ENCODE data around the gene PSD2.

The PSD2 gene

DNA sequence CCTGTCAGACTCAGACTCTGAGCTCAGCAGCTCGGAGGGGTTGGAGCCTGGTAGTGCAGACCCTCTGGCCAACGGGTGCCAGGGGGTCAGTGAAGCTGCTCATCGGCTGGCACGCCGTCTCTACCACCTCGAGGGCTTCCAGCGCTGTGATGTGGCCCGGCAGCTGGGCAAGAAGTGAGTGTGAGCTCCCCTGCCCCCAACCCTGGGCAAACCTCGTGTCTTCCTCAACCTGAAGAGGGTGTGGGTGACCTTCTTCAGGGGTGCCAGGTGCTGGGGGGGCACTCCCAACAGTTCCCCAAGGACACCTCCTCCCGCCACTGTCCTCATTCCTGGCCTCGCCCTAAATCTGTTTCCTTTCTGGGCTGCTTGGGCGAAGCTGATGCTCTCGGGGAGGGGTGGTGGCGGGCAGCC lies 18.6 kb downstream of the PSD2 start:
- Histone ChIP-seq H3K4me1 (ENCODE audit: control insufficient read depth, insufficient read depth, low read length) (no peaks in the 10 kb centered on the region), H3K36me3 (ENCODE audit: control insufficient read depth in 2 of 2, insufficient read depth in 2 of 2, low read length in 2 of 2) (no peaks in the 10 kb centered on the region), H3K4me3 (ENCODE audit: low read length in 2 of 2) (no peak overlapping the region), H3K9me3 (ENCODE audit: control insufficient read depth in 2 of 2, low read length in 2 of 2) (peaks cover 0 to 2% of the 10 kb centered on the region in 2 donors), H3K9ac (ENCODE audit: low read length in 2 of 2) (no peak overlapping the region), H3K27me3 (ENCODE audit: control insufficient read depth in 1 of 2, insufficient read depth in 2 of 2, low read length in 2 of 2) (peaks cover 0 to under 1% of the 10 kb centered on the region in 2 donors), H3K27ac (ENCODE audit: low read length) (no peak overlapping the region)

DNA sequence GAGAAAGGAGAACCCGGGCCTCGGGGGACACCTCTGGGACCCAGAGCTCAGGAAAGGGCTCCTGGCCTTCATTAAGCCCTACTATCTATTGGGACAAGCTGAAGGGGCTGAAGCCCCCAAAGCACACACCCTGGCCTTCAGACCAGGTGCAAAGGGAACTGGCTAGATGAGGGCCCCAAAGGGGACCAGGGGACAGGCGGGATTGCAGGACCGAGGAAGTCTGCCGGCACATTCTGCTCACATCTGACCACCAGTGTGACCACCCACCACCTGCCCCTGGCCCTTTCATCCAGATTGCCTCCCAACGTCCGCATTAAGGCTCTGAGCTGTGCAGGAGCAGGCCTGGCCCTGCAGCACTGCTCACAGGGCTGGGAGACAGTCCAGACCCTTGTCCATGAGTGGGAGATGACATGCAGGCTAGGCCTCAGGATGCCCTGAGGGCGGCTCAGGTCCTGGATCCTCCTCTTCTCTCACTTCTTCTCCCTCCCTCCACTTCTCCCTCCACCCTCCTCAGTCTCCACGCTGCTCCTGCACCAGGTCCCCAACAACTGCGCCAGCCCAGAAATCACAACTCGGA lies 19.2 kb downstream of the PSD2 start:
- Histone ChIP-seq H3K9ac (ENCODE audit: low read length in 2 of 2) (no peak overlapping the region), H3K27ac (ENCODE audit: low read length) (no peak overlapping the region), H3K36me3 (ENCODE audit: control insufficient read depth in 2 of 2, insufficient read depth in 2 of 2, low read length in 2 of 2) (no peaks in the 10 kb centered on the region), H3K27me3 (ENCODE audit: control insufficient read depth in 1 of 2, insufficient read depth in 2 of 2, low read length in 2 of 2) (peaks cover 0 to 2% of the 10 kb centered on the region in 2 donors), H3K4me1 (ENCODE audit: control insufficient read depth, insufficient read depth, low read length) (no peaks in the 10 kb centered on the region), H3K4me3 (ENCODE audit: low read length in 2 of 2) (no peak overlapping the region), H3K9me3 (ENCODE audit: control insufficient read depth in 2 of 2, low read length in 2 of 2) (peaks cover 0 to 2% of the 10 kb centered on the region in 2 donors)

DNA sequence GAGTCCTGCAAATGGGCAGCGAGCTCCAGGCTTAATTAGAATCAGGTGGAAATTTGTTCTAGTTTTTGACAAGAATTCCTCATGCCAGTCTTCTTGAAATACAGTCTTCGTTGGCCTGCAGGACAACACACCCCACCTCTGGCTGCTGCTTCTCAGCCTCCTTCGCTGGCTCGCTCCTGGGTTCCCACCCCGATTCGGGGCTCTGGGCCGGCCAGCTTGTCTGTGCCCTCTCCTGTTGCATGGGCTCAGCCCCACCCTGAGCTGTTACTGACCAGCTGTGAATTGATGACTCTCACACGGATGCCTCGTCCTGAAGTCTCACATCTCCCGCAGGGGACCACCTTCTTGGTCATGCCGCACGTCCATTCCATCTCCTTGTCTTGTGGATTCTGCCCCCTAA lies 21.0 kb downstream of the PSD2 start:
- H3K4me3 ChIP-seq (ENCODE audit: low read length in 2 of 2) = no peak overlapping the region
- peaks cover 0 to 2% of the 10 kb centered on the region in 2 donors for H3K27me3 ChIP-seq (ENCODE audit: control insufficient read depth in 1 of 2, insufficient read depth in 2 of 2, low read length in 2 of 2)
- H3K27ac ChIP-seq (ENCODE audit: low read length) = no peak overlapping the region
- no peaks in the 10 kb centered on the region for H3K36me3 ChIP-seq (ENCODE audit: control insufficient read depth in 2 of 2, insufficient read depth in 2 of 2, low read length in 2 of 2)
- H3K9me3 ChIP-seq (ENCODE audit: control insufficient read depth in 2 of 2, low read length in 2 of 2) = peaks cover 0 to 2% of the 10 kb centered on the region in 2 donors
- no peaks in the 10 kb centered on the region for H3K4me1 ChIP-seq (ENCODE audit: control insufficient read depth, insufficient read depth, low read length)
- H3K9ac ChIP-seq (ENCODE audit: low read length in 2 of 2) = no peak overlapping the region

GRCh38 chr5:139817362-139817761 lies 21.8 kb downstream of the PSD2 start:
- H3K9ac ChIP-seq (ENCODE audit: low read length in 2 of 2) = no peak overlapping the region
- no peaks in the 10 kb centered on the region for H3K4me1 ChIP-seq (ENCODE audit: control insufficient read depth, insufficient read depth, low read length)
- H3K27ac ChIP-seq (ENCODE audit: low read length) = no peak overlapping the region
- H3K27me3 ChIP-seq (ENCODE audit: control insufficient read depth in 1 of 2, insufficient read depth in 2 of 2, low read length in 2 of 2) = peaks cover 0 to 2% of the 10 kb centered on the region in 2 donors
- no peaks in the 10 kb centered on the region for H3K36me3 ChIP-seq (ENCODE audit: control insufficient read depth in 2 of 2, insufficient read depth in 2 of 2, low read length in 2 of 2)
- peaks cover 0 to 2% of the 10 kb centered on the region in 2 donors for H3K9me3 ChIP-seq (ENCODE audit: control insufficient read depth in 2 of 2, low read length in 2 of 2)
- no peak overlapping the region for H3K4me3 ChIP-seq (ENCODE audit: low read length in 2 of 2)

- Histone ChIP-seq H3K4me1 (ENCODE audit: control insufficient read depth, insufficient read depth, low read length) (no peaks in the 10 kb centered on the region), H3K36me3 (ENCODE audit: control insufficient read depth in 2 of 2, insufficient read depth in 2 of 2, low read length in 2 of 2) (no peaks in the 10 kb centered on the region), H3K4me3 (ENCODE audit: low read length in 2 of 2) (no peak overlapping the region), H3K27ac (ENCODE audit: low read length) (no peak overlapping the region), H3K9me3 (ENCODE audit: control insufficient read depth in 2 of 2, low read length in 2 of 2) (peaks cover 0 to 2% of the 10 kb centered on the region in 2 donors), H3K27me3 (ENCODE audit: control insufficient read depth in 1 of 2, insufficient read depth in 2 of 2, low read length in 2 of 2) (peaks cover 0 to 2% of the 10 kb centered on the region in 2 donors), H3K9ac (ENCODE audit: low read length in 2 of 2) (no peak overlapping the region)
Measured at GRCh38 chr5:139817970-139818369, 22.4 kb downstream of the PSD2 start.

GRCh38 chr5:139820130-139820529 lies 24.5 kb downstream of the PSD2 start:
- H3K9ac ChIP-seq (ENCODE audit: low read length in 2 of 2) = no peak overlapping the region

GRCh38 chr5:139820606-139821005 lies 25.0 kb downstream of the PSD2 start:
- Histone ChIP-seq H3K9me3 (ENCODE audit: control insufficient read depth in 2 of 2, low read length in 2 of 2) (peaks cover 0 to 2% of the 10 kb centered on the region in 2 donors), H3K27me3 (ENCODE audit: control insufficient read depth in 1 of 2, insufficient read depth in 2 of 2, low read length in 2 of 2) (peaks cover 0 to 2% of the 10 kb centered on the region in 2 donors), H3K9ac (ENCODE audit: low read length in 2 of 2) (no peak overlapping the region), H3K36me3 (ENCODE audit: control insufficient read depth in 2 of 2, insufficient read depth in 2 of 2, low read length in 2 of 2) (no peaks in the 10 kb centered on the region), H3K4me1 (ENCODE audit: control insufficient read depth, insufficient read depth, low read length) (no peaks in the 10 kb centered on the region), H3K4me3 (ENCODE audit: low read length in 2 of 2) (no peak overlapping the region), H3K27ac (ENCODE audit: low read length) (no peak overlapping the region)

More at GRCh38 chr5:139820130-139820529, 24.5 kb downstream of the PSD2 start:
- Histone ChIP-seq H3K9me3 (ENCODE audit: control insufficient read depth in 2 of 2, low read length in 2 of 2) (peaks cover 0 to 2% of the 10 kb centered on the region in 2 donors), H3K36me3 (ENCODE audit: control insufficient read depth in 2 of 2, insufficient read depth in 2 of 2, low read length in 2 of 2) (no peaks in the 10 kb centered on the region), H3K4me1 (ENCODE audit: control insufficient read depth, insufficient read depth, low read length) (no peaks in the 10 kb centered on the region), H3K27ac (ENCODE audit: low read length) (no peak overlapping the region), H3K27me3 (ENCODE audit: control insufficient read depth in 1 of 2, insufficient read depth in 2 of 2, low read length in 2 of 2) (peaks cover 0 to 2% of the 10 kb centered on the region in 2 donors), H3K4me3 (ENCODE audit: low read length in 2 of 2) (no peak overlapping the region)

DNA sequence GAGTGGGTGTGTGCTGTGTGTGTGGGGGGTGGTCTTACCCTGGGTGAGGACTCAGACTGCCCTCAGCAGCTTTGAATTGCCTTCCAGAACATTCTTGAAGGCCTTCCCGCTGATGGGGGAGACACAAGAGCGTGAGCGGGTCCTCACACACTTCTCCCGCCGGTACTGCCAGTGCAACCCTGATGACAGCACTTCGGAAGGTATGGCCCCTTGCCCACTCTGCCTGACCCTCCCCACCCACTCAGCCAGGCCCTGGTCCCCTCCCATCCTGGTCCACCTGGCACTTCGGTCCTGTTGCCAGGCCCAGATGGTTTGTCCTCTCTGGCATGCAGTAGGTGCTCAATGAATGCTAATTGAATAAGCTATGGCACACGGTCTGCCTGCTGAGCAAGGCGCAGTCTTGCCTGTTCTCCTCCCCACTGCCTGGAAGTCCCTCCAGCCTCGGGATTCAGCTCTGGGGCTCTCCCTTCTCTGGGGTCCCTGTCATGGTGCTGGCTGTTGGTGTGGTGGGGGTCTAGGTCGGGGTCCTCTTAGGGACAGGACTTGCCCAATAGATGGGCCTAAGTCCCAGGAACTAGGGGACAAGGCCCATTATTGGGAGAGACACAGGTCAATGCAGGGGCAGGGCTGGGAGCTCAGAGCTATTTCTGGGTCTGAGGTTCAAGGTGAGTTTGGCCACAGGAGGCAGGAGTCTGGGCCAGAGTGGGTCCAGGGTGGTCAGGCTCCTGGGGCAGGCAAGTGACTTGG lies 26.4 kb downstream of the PSD2 start:
- no peaks in the 10 kb centered on the region for H3K4me1 ChIP-seq (ENCODE audit: control insufficient read depth, insufficient read depth, low read length)
- no peaks in the 10 kb centered on the region for H3K36me3 ChIP-seq (ENCODE audit: control insufficient read depth in 2 of 2, insufficient read depth in 2 of 2, low read length in 2 of 2)
- no peak overlapping the region for H3K4me3 ChIP-seq (ENCODE audit: low read length in 2 of 2)
- H3K9me3 ChIP-seq (ENCODE audit: control insufficient read depth in 2 of 2, low read length in 2 of 2) = peaks cover 0 to 2% of the 10 kb centered on the region in 2 donors
- H3K9ac ChIP-seq (ENCODE audit: low read length in 2 of 2) = no peak overlapping the region
- no peak overlapping the region for H3K27ac ChIP-seq (ENCODE audit: low read length)
- H3K27me3 ChIP-seq (ENCODE audit: control insufficient read depth in 1 of 2, insufficient read depth in 2 of 2, low read length in 2 of 2) = peaks cover 0 to 2% of the 10 kb centered on the region in 2 donors

DNA sequence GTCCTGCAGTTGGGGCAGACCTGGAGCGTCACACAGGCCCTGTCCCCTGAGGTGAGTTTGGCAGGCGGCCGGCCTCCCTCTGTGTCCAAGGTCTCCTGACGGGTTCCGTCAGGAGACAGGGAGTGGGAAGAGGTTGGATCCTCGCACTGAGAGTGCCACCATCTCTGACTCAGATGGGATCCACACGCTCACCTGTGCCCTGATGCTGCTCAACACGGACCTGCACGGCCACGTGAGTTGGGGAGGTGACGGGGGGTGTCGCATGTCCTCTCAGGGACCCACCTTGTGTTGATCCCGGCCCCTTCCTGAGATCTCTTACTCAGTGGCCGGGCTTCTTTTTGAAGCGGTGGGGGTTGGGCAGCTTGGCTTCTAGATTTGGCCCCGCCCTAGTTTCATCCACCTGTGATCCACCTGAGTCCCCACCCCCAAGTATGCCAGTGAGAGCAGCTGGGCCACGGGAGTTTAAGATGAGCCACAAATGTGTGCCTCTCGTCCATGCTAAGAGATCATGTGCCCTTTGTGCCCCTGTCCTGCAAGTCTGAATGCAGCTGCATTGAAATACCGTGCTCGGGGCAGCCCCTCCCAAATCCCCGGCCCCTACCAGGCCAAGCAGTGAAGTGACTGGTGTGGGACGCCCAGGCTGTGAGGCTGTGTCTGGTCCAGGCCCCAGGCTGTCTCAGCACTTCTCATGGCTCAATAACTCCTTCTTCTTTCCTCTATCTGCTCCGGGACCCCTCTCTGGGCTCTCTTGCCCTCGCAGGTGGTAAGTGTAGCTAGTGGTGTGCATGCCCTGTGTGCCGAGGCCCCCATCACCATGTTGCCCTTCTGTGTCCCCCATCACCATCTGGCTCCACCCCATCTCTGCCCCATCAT lies 27.2 kb downstream of the PSD2 start:
- Histone ChIP-seq H3K27ac (ENCODE audit: low read length) (no peak overlapping the region), H3K27me3 (ENCODE audit: control insufficient read depth in 1 of 2, insufficient read depth in 2 of 2, low read length in 2 of 2) (peaks cover 0 to 2% of the 10 kb centered on the region in 2 donors), H3K9me3 (ENCODE audit: control insufficient read depth in 2 of 2, low read length in 2 of 2) (peaks cover 0 to 2% of the 10 kb centered on the region in 2 donors), H3K36me3 (ENCODE audit: control insufficient read depth in 2 of 2, insufficient read depth in 2 of 2, low read length in 2 of 2) (no peaks in the 10 kb centered on the region), H3K4me3 (ENCODE audit: low read length in 2 of 2) (no peak overlapping the region), H3K4me1 (ENCODE audit: control insufficient read depth, insufficient read depth, low read length) (no peaks in the 10 kb centered on the region), H3K9ac (ENCODE audit: low read length in 2 of 2) (no peak overlapping the region)

- H3K9me3 ChIP-seq (ENCODE audit: control insufficient read depth in 2 of 2, low read length in 2 of 2) = peaks cover 0 to 2% of the 10 kb centered on the region in 2 donors
- no peaks in the 10 kb centered on the region for H3K4me1 ChIP-seq (ENCODE audit: control insufficient read depth, insufficient read depth, low read length)
- H3K27ac ChIP-seq (ENCODE audit: low read length) = no peak overlapping the region
- no peak overlapping the region for H3K9ac ChIP-seq (ENCODE audit: low read length in 2 of 2)
- H3K27me3 ChIP-seq (ENCODE audit: control insufficient read depth in 1 of 2, insufficient read depth in 2 of 2, low read length in 2 of 2) = peaks cover 0 to 2% of the 10 kb centered on the region in 2 donors
- H3K4me3 ChIP-seq (ENCODE audit: low read length in 2 of 2) = no peak overlapping the region
- no peaks in the 10 kb centered on the region for H3K36me3 ChIP-seq (ENCODE audit: control insufficient read depth in 2 of 2, insufficient read depth in 2 of 2, low read length in 2 of 2)
Measured at GRCh38 chr5:139823757-139824355, 28.2 kb downstream of the PSD2 start.

Measured in stomach smooth muscle (tissue), 2 donors.